ENCODE results near the gene MAG. TPM values are rescaled to one million over a fixed set of nuclear protein-coding genes. Genes with fewer than 3 reads are reported as not detected.
A peak's percentile ranks its signal among the peaks of the same experiment; 100 is the strongest.

Gene MAG
- total and polyA plus RNA-seq, 9 of the 15 experiments (the other 6 are each of a cell fraction or from before 2014, with no cell fraction given), result 0.11 to 10.0 (median 1.6) TPM

DNA sequence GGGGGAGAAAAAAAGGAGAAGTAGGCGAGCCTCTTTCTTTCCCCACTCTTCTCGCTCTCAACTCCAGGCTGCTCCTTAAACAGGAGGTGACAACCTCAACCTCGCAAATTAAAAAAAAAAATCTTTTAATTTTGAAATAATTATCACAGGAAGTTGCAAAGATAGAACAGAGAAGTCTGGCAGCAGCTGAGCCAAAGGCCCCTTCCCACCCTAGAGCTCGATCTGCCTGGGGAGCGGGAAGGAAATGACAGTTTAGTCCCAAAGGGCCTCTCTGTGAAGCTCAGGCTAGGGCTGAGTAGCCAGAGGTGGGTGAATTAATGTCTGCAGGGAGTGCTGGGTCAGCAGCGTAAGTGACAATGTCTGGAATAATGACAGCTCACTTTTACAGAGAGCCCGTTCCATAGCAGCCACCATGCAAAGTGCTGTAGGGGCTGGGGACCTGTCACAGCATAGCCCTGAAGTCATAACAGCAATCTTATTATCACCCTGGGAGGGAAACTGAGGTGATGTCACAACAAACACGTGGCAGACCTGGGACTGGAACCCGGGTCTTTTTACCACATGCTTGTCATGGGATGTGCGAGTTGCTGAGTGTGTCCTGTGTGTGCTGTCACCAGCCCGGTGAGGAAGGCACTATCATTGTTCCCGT lies 28.2 kb downstream of the MAG start:
- ATAC-seq (no peak), DNase-seq (ENCODE audit: extremely low read depth in 1 of 4, low spot score in 3 of 4) (peak in 1 of 4 experiments; percentile 5), FAIRE-seq (no peak)
- Histone ChIP-seq H3K9me3 (replicated peaks; ENCODE audit: control insufficient read depth, insufficient read depth, low read depth, low read length) (peaks cover 3% of the 10 kb centered on the region; the same call in 1 of the 2 replicates), H3K4me3 (no peak overlapping the region), H2AFZ (ENCODE audit: low read depth, low read length) (peak overlapping the region; percentile 52), H3K4me2 (ENCODE audit: insufficient read depth, low read length) (no peak overlapping the region), H3K9me1 (ENCODE audit: control insufficient read depth, insufficient read depth, low read length) (no peaks in the 10 kb centered on the region), H4K20me1 (replicated peaks; ENCODE audit: control insufficient read depth, insufficient read depth, low read length) (no peaks in the 10 kb centered on the region), H3K9ac (ENCODE audit: insufficient read depth in 1 of 2, low read depth in 2 of 2, low read length in 2 of 2) (peak overlapping the region in 1 of 2 experiments; percentile 8; a peak in 1 of 4 replicates), H3K79me2 (ENCODE audit: control insufficient read depth, insufficient read depth, low read length) (no peaks in the 10 kb centered on the region), H3K4me1 (replicated peaks in 1 of 2; ENCODE audit: control insufficient read depth in 2 of 2, insufficient read depth in 2 of 2, low read length in 2 of 2) (peaks cover 37% of the 10 kb centered on the region in 2 experiments), H3K27me3 (ENCODE audit: control insufficient read depth in 2 of 2, insufficient read depth in 2 of 2, low read length in 2 of 2) (no peaks in the 10 kb centered on the region), H3K36me3 (ENCODE audit: control insufficient read depth, insufficient read depth, low read length) (no peaks in the 10 kb centered on the region; the same call in 2 of the 3 replicates), H3K27ac (ENCODE audit: extremely low read depth, low read depth, low read length) (no peak overlapping the region; the same call in 2 of the 3 replicates)
- BruUV-seq (replicated peaks), result no TSS peak
- POLR2A ChIA-PET, result interaction anchor here (0.5 to 1.4 kb wide), 6 partner anchors 8 to 68 kb away, joined by 3 to 5 read pairs (median 4); no protein-coding TSS in a partner anchor
- CTCF ChIA-PET (ENCODE audit: low intra/inter-chr PET ratio), result no interaction called here
- intact Hi-C loops (cut with micrococcal nuclease), result no loop called here
- 80% methylated on average over 11 of the region's 12 CpGs for WGBS (ENCODE audit: insufficient coverage, low coverage, missing lambda C conversion rate)
- TF ChIP-seq ZNF24 (IDR thresholded peaks at IDR 0.05), result no peak
- TF ChIP-seq BRCA1 (IDR thresholded peaks at IDR 0.05), result no peak
- no peak for TF ChIP-seq BRCA1 (CRISPR knock-in tag; IDR thresholded peaks at IDR 0.05)
- TF ChIP-seq TEAD1 (CRISPR knock-in tag; IDR thresholded peaks at IDR 0.05), result no peak
- TF ChIP-seq CBFA2T2 (conservative IDR thresholded peaks at IDR 0.05), result no peak
- no peak for TF ChIP-seq RFX1 (IDR thresholded peaks at IDR 0.05)
- in situ Hi-C loops (cut with MboI), result no loop called here

DNA sequence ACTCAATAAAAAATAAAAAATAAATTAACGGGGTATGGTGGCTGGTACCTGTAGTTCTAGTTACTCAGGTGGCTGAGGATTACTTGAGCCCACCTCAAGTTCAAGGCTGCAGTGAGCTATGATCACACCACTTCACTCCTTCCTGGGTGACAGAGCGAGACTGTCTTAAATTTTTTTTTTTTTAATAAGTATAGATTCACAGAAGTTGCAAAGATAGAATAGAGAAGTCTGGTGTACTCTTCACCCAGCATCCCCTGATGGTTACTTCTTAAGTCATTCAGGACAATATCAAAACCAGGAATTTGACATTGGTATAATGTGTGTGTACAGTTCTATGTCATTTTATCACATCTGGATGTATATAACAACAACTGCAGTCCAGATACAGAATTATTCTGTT lies 29.3 kb downstream of the MAG start:
- Histone ChIP-seq H3K36me3 (ENCODE audit: control insufficient read depth, insufficient read depth, low read length) (no peaks in the 10 kb centered on the region; the same call in 2 of the 3 replicates), H3K9ac (ENCODE audit: insufficient read depth in 1 of 2, low read depth in 2 of 2, low read length in 2 of 2) (no peak overlapping the region), H2AFZ (ENCODE audit: low read depth, low read length) (no peak overlapping the region), H3K27me3 (ENCODE audit: control insufficient read depth in 2 of 2, insufficient read depth in 2 of 2, low read length in 2 of 2) (no peaks in the 10 kb centered on the region), H3K4me2 (ENCODE audit: insufficient read depth, low read length) (no peak overlapping the region), H3K9me1 (ENCODE audit: control insufficient read depth, insufficient read depth, low read length) (no peaks in the 10 kb centered on the region), H3K4me1 (replicated peaks in 1 of 2; ENCODE audit: control insufficient read depth in 2 of 2, insufficient read depth in 2 of 2, low read length in 2 of 2) (peaks cover 28% of the 10 kb centered on the region in 2 experiments), H3K4me3 (no peak overlapping the region), H4K20me1 (replicated peaks; ENCODE audit: control insufficient read depth, insufficient read depth, low read length) (no peaks in the 10 kb centered on the region), H3K9me3 (replicated peaks; ENCODE audit: control insufficient read depth, insufficient read depth, low read depth, low read length) (peaks cover 3% of the 10 kb centered on the region; the same call in 1 of the 2 replicates), H3K27ac (ENCODE audit: extremely low read depth, low read depth, low read length) (no peak overlapping the region), H3K79me2 (ENCODE audit: control insufficient read depth, insufficient read depth, low read length) (no peaks in the 10 kb centered on the region)
- ChIA-PET CTCF (ENCODE audit: low intra/inter-chr PET ratio) (no interaction called here), POLR2A (interaction anchor here (0.6 kb wide), 1 partner anchor 52 kb away, joined by 6 read pairs; no protein-coding TSS in a partner anchor)
- in situ Hi-C loops (cut with MboI) (no loop called here), intact Hi-C loops (cut with micrococcal nuclease) (no loop called here)
- FAIRE-seq, result no peak
- no peak for DNase-seq (ENCODE audit: extremely low read depth in 1 of 4, low spot score in 3 of 4)
- no peak for ATAC-seq
- BruUV-seq (replicated peaks), result no TSS peak
- 96% methylated on average over 2 of the region's 2 CpGs for whole genome bisulfite sequencing (ENCODE audit: insufficient coverage, low coverage, missing lambda C conversion rate)
- no peak for TF ChIP-seq PHF20 (IDR thresholded peaks at IDR 0.05; ENCODE audit: partially characterized antibody)
- no peak for TF ChIP-seq MAFG (tag; conservative IDR thresholded peaks at IDR 0.05)
- no peak for TF ChIP-seq JUNB (CRISPR knock-in tag; conservative IDR thresholded peaks at IDR 0.05)
- TF ChIP-seq ZNF3 (CRISPR knock-in tag; IDR thresholded peaks at IDR 0.05), result no peak
- no peak for TF ChIP-seq RUNX1 (IDR thresholded peaks at IDR 0.05; ENCODE audit: low read depth)
- no peak for TF ChIP-seq ELF1 (tag; IDR thresholded peaks at IDR 0.05)
- no peak for TF ChIP-seq KAT7 (CRISPR knock-in tag; IDR thresholded peaks at IDR 0.05; ENCODE audit: borderline replicate concordance)
- no peak for TF ChIP-seq ADNP (tag; IDR thresholded peaks at IDR 0.05)
- TF ChIP-seq, protein P1, sequence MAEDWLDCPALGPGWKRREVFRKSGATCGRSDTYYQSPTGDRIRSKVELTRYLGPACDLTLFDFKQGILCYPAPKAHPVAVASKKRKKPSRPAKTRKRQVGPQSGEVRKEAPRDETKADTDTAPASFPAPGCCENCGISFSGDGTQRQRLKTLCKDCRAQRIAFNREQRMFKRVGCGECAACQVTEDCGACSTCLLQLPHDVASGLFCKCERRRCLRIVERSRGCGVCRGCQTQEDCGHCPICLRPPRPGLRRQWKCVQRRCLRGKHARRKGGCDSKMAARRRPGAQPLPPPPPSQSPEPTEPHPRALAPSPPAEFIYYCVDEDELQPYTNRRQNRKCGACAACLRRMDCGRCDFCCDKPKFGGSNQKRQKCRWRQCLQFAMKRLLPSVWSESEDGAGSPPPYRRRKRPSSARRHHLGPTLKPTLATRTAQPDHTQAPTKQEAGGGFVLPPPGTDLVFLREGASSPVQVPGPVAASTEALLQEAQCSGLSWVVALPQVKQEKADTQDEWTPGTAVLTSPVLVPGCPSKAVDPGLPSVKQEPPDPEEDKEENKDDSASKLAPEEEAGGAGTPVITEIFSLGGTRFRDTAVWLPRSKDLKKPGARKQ (CRISPR knock-in tag; IDR thresholded peaks at IDR 0.05), result no peak
- TF ChIP-seq FOXA3 (CRISPR knock-in tag; conservative IDR thresholded peaks at IDR 0.05 in 1 of 2, IDR thresholded peaks at IDR 0.05 in 1 of 2), result no peak

Measured in K562 (cell line).